ENCODE results near the gene CCL25. TPM values are rescaled to one million over a fixed set of nuclear protein-coding genes. Genes with fewer than 3 reads are reported as not detected.

CCL25 gene
- polyA plus RNA-seq, 5 donors = 0.36 to 0.65 (median 0.41) TPM; not detected in 1

DNA sequence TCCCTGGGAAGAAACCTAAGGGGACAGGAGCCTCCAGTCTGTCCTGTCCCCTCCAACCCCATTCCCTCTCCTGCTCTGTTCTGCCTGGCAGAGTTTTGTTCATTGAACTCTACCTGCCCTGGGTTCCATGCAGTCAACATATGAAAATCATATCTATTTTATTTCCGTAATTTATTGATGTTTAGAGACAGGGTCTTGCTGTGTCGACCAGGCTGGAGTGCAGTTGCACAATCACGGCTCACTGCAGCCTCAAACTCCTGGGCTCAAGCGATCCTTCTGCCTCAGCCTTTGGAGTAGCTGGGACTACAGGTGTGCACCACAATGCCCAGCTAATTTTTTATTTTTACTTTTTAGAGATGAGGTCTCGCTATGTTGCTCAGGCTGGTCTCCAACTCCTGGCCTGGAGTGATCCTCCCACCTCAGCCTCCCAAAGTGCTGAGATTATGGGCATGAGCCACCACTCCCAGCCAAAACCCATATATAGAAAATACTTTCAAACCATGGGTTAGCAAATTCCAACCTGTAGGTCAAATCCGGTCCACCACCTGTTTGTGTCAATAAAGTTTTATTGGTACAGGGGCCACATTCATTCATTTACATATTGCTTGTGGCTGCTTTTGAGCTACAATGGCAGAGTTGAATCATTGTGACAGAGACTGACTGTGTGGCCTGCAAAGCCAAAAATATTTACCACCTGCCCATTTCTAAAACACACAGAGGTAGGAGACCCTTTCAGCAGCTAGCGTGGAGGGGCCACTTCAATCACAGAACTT is 57.5 kb downstream of the CCL25 start:
- DNase-seq = no peak

- DNase-seq = no peak
Measured at GRCh38 chr19:8110931-8111330, 58.4 kb downstream of the CCL25 start.

DNA sequence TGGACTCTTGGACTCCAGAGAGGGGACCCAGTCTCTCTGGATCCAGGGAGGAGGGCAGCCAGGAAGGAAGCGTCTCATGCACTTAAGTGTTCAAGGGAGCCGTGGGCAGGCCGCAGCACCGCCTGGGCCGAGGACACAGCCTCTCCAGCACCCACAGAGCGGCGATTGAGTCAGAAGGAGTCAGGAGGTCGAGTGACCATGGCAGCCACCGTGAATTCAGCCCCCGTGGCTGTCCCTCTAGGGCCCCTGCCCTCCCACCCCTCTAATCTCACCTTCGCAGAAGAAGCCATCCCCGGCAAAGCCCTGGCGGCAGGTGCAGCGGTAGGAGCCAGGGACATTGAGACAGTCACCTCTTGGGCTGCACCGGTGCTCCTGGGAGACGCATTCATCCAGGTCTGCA is 58.8 kb downstream of the CCL25 start:
- no peak for DNase-seq

Other genes with a start within 250 kb of the CCL25 start
- 10 to 100 TPM; 10.9 to 17.6 (median 12.6) TPM for gene EVI5L, start 222.5 kb upstream of the CCL25 start, polyA plus RNA-seq (ENCODE audit: insufficient read depth in 1 of 5, insufficient read length in 5 of 5, low replicate concordance in 1 of 5)
- 10 to 100 TPM in 3 of 5 donors, 1 to 10 TPM in 2; 6.5 to 16.9 (median 11.2) TPM for gene PRR36, start 178.4 kb upstream of the CCL25 start, polyA plus RNA-seq (ENCODE audit: insufficient read depth in 1 of 5, insufficient read length in 5 of 5, low replicate concordance in 1 of 5)
- 1 to 10 TPM; 3.9 to 5.0 (median 4.2) TPM for gene LRRC8E, start 164.2 kb upstream of the CCL25 start, polyA plus RNA-seq (ENCODE audit: insufficient read depth in 1 of 5, insufficient read length in 5 of 5, low replicate concordance in 1 of 5)
- gene MAP2K7, start 148.9 kb upstream of the CCL25 start, polyA plus RNA-seq (ENCODE audit: insufficient read depth in 1 of 5, insufficient read length in 5 of 5, low replicate concordance in 1 of 5) = 10 to 100 TPM; 22.2 to 36.8 (median 29.5) TPM
- under 1 TPM in 2 of 5 donors, not detected in 3; 0.23 to 0.39 TPM for gene TGFBR3L, start 137.9 kb upstream of the CCL25 start, polyA plus RNA-seq (ENCODE audit: insufficient read depth in 1 of 5, insufficient read length in 5 of 5, low replicate concordance in 1 of 5)
- gene SNAPC2, start 132.4 kb upstream of the CCL25 start, polyA plus RNA-seq (ENCODE audit: insufficient read depth in 1 of 5, insufficient read length in 5 of 5, low replicate concordance in 1 of 5) = 10 to 100 TPM in 4 of 5 donors, 1 to 10 TPM in 1; 9.2 to 24.0 (median 15.5) TPM
- gene CTXN1, start 126.6 kb upstream of the CCL25 start, polyA plus RNA-seq (ENCODE audit: insufficient read depth in 1 of 5, insufficient read length in 5 of 5, low replicate concordance in 1 of 5) = 10 to 100 TPM in 2 of 5 donors, 1 to 10 TPM in 3; 5.0 to 22.3 (median 7.2) TPM
- 10 to 100 TPM; 32.7 to 55.9 (median 43.7) TPM for gene TIMM44, start 109.1 kb upstream of the CCL25 start, polyA plus RNA-seq (ENCODE audit: insufficient read depth in 1 of 5, insufficient read length in 5 of 5, low replicate concordance in 1 of 5)
- gene ELAVL1, start 47.1 kb upstream of the CCL25 start, polyA plus RNA-seq (ENCODE audit: insufficient read depth in 1 of 5, insufficient read length in 5 of 5, low replicate concordance in 1 of 5) = 10 to 100 TPM; 61.2 to 70.9 (median 66.1) TPM
- 10 to 100 TPM; 52.4 to 74.3 (median 54.0) TPM for gene FBN3, start 96.8 kb downstream of the CCL25 start, polyA plus RNA-seq (ENCODE audit: insufficient read depth in 1 of 5, insufficient read length in 5 of 5, low replicate concordance in 1 of 5)
- 10 to 100 TPM; 41.4 to 62.9 (median 53.1) TPM for gene CERS4, start 156.6 kb downstream of the CCL25 start, polyA plus RNA-seq (ENCODE audit: insufficient read depth in 1 of 5, insufficient read length in 5 of 5, low replicate concordance in 1 of 5)

Data from right lung (tissue), 5 donors.